Measurements from ENCODE around the gene SDHA.
"Not testable (repeated sequence)": the region's sequence is repeated elsewhere in the genome, so short reads cannot be mapped to it uniquely, and the experiment has no call there.

The SDHA gene

GRCh38 chr5:298737-299125 lies 80.6 kb downstream of the SDHA start:
- no peak for DNase-seq (ENCODE audit: low spot score)

GRCh38 chr5:299921-300320 lies 81.8 kb downstream of the SDHA start:
- not testable (repeated sequence) for DNase-seq (ENCODE audit: low spot score)

- not testable (repeated sequence) for DNase-seq (ENCODE audit: low spot score)
These were observed 82.7 kb downstream of the SDHA start for GRCh38 chr5:300691-301435.

GRCh38 chr5:302416-302815 lies 84.3 kb downstream of the SDHA start:
- not testable (repeated sequence) for DNase-seq (ENCODE audit: low spot score)

GRCh38 chr5:302966-303365 lies 84.8 kb downstream of the SDHA start:
- DNase-seq (ENCODE audit: low spot score), result no peak

- DNase-seq (ENCODE audit: low spot score), result not testable (repeated sequence)
These were observed 85.6 kb downstream of the SDHA start for GRCh38 chr5:303741-304140.

GRCh38 chr5:305050-305449 lies 86.9 kb downstream of the SDHA start:
- DNase-seq (ENCODE audit: low spot score), result no peak

GRCh38 chr5:305459-305858 lies 87.3 kb downstream of the SDHA start:
- no peak for DNase-seq (ENCODE audit: low spot score)

- DNase-seq (ENCODE audit: low spot score), result peak; percentile 64
These were observed 88.1 kb downstream of the SDHA start for GRCh38 chr5:306011-306805.

Data from SK-N-DZ (cell line).